Endothelial cell of umbilical vein (primary cell): Measurements from ENCODE around the gene EP400. TPM values are rescaled to one million over a fixed set of nuclear protein-coding genes. Genes with fewer than 3 reads are reported as not detected.

Experiments
- BruUV-seq: library from RNA; stranded (reverse); fragments of 400-500 nt; replicated peaks from 2 replicates; lab custom pipeline; 2021; lab: Mats Ljungman, UMichigan
- CTCF ChIA-PET: fragments of 300-600, 350-600 bp; sonication (Branson Sonifier 250); formaldehyde crosslinking; loops from one replicate; lab custom pipeline; 2021; ENCODE audit warnings: antibody characterized with exemption, inconsistent platforms; lab: Charles Lee
- POLR2A ChIA-PET: fragments of 300-600, 350-600 bp; sonication (Branson Sonifier 250); formaldehyde crosslinking; loops from one replicate; lab custom pipeline; 2021; ENCODE audit warnings: antibody characterized with exemption, inconsistent platforms; lab: Charles Lee
- DNase-seq: peaks from one replicate; pipeline ENCODE4 v3.0.0-alpha.2; 2011; ENCODE audit warnings: low read depth, low spot score
- FAIRE-seq: peaks from 2 replicates; lab custom pipeline; 2011; peaks lifted over from hg19 to GRCh38; lab: Jason Lieb, UNC
- H2AFZ ChIP-seq: 2 replicates; pipeline ENCODE4 v1.6.0; 2012; ENCODE audit warnings: low read depth, low read length, control low read depth, inconsistent platforms
- H3K27ac ChIP-seq: 2 replicates; pipeline ENCODE4 v1.5.1; 2011; ENCODE audit warnings: low read depth, mild to moderate bottlenecking, control low read depth, low read length, moderate library complexity; ENCODE audit not compliant: insufficient read depth
- H3K27me3 ChIP-seq, 2 experiments: 2 replicates each; pipeline versions ENCODE4 v1.6.0 to v1.6.1; 2011; ENCODE audit warnings: low read length in 2 of 2, mixed read lengths in 1 of 2; ENCODE audit not compliant: control insufficient read depth in 2 of 2, insufficient read depth in 2 of 2
- H3K36me3 ChIP-seq, 2 experiments: 2 replicates in 1 of 2; 3 replicates in 1 of 2; pipeline ENCODE4 v1.5.1; 2011; ENCODE audit warnings: low read length in 2 of 2, mild to moderate bottlenecking in 1 of 2, moderate library complexity in 1 of 2; ENCODE audit not compliant: control insufficient read depth in 2 of 2, insufficient read depth in 2 of 2; ENCODE audit errors: extremely low read depth in 1 of 2
- H3K4me1 ChIP-seq: 3 replicates; pipeline ENCODE4 v1.5.1; 2011; ENCODE audit warnings: mild to moderate bottlenecking, low read length; ENCODE audit not compliant: control insufficient read depth, insufficient read depth; ENCODE audit errors: extremely low read depth
- H3K4me2 ChIP-seq: 2 replicates; pipeline ENCODE4 v1.6.1; 2011; ENCODE audit warnings: low read length, control low read depth, mixed read lengths; ENCODE audit not compliant: insufficient read depth
- H3K4me3 ChIP-seq, 3 experiments: fragments of 200-600 bp in 1 of 3; sonication (generic), shearing (Covaris generic) in 1 of 3; replicated peaks in 1 of 3; 2 replicates each; pipeline ENCODE4 v1.5.1; 2011 to 2016; ENCODE audit warnings: control low read depth in 3 of 3, low read length in 3 of 3, mild to moderate bottlenecking in 2 of 3, inconsistent platforms in 1 of 3, low read depth in 1 of 3, moderate library complexity in 1 of 3; ENCODE audit not compliant: insufficient read depth in 1 of 3
- H3K79me2 ChIP-seq: 2 replicates; pipeline ENCODE4 v1.6.0; 2012; ENCODE audit warnings: low read length, inconsistent platforms; ENCODE audit not compliant: control insufficient read depth, insufficient read depth
- H3K9ac ChIP-seq: replicated peaks from 2 replicates; pipeline ENCODE3; 2011; ENCODE audit warnings: low read length, control low read depth; ENCODE audit not compliant: insufficient read depth; ENCODE audit errors: extremely low read depth
- H3K9me1 ChIP-seq: replicated peaks from 3 replicates; pipeline ENCODE4 v1.6.0; 2011; ENCODE audit warnings: mild to moderate bottlenecking, low read length; ENCODE audit not compliant: control insufficient read depth, insufficient read depth; ENCODE audit errors: extremely low read depth
- H3K9me3 ChIP-seq: replicated peaks from 2 replicates; pipeline ENCODE4 v1.5.1; 2012; ENCODE audit warnings: low read length, inconsistent platforms; ENCODE audit not compliant: control insufficient read depth, insufficient read depth
- H4K20me1 ChIP-seq: replicated peaks from 2 replicates; pipeline ENCODE3; 2011; ENCODE audit warnings: mild to moderate bottlenecking, low read length; ENCODE audit not compliant: control insufficient read depth, insufficient read depth; ENCODE audit errors: extremely low read depth
- EZH2 ChIP-seq: IDR thresholded peaks from 2 replicates; pipeline ENCODE4 v1.6.1; 2012; ENCODE audit warnings: borderline replicate concordance, low read depth, mild to moderate bottlenecking, moderate library complexity, low read length, inconsistent platforms; ENCODE audit not compliant: severe bottlenecking
- FOS ChIP-seq: IDR thresholded peaks from 2 replicates; pipeline ENCODE4 v1.6.1; 2011; ENCODE audit warnings: mild to moderate bottlenecking, low read length, moderate library complexity, borderline replicate concordance; ENCODE audit not compliant: insufficient read depth
- GATA2 ChIP-seq: IDR thresholded peaks from 2 replicates; pipeline ENCODE4 v1.7.0; 2011; ENCODE audit warnings: low read depth, mild to moderate bottlenecking, moderate library complexity, mixed read lengths, low read length; ENCODE audit not compliant: insufficient read length, insufficient read depth
- JUN ChIP-seq: IDR thresholded peaks from 2 replicates; pipeline ENCODE4 v1.6.1; 2011; ENCODE audit warnings: borderline replicate concordance, low read depth; ENCODE audit not compliant: insufficient read length, insufficient read depth
- MYC ChIP-seq: IDR thresholded peaks from one replicate; pipeline ENCODE4 v1.6.1; 2011; ENCODE audit warnings: mild to moderate bottlenecking, low read depth, low read length
- POLR2A ChIP-seq: IDR thresholded peaks from 2 replicates; pipeline ENCODE4 v1.6.1; 2012; ENCODE audit warnings: low read depth, mild to moderate bottlenecking, control low read depth, low read length
- POLR2AphosphoS5 ChIP-seq: IDR thresholded peaks from 2 replicates; pipeline ENCODE4 v1.6.1; 2012; ENCODE audit warnings: low read depth, mild to moderate bottlenecking, control low read depth, low read length, moderate library complexity; ENCODE audit not compliant: insufficient read depth
- dilution Hi-C: fragments of 300-500 bp; cut with MboI; formaldehyde crosslinking; loops from one replicate; pipeline ENCODE4 v1.15.0; 2019; ENCODE audit warnings: low sequenced_read_pairs; ENCODE audit not compliant: extremely low pct_ligation_motif_present
- intact Hi-C: fragments of 100-400 bp; cut with micrococcal nuclease; formaldehyde crosslinking; loops from one replicate; pipeline ENCODE4 v1.10.0; 2022
- polyA plus RNA-seq, 4 experiments: library from polyadenylated mRNA; depleted of rRNA in 3 of 4; stranded (reverse) in 3 of 4; unstranded in 1 of 4; fragments of >200 nt; gene quantifications; 2 replicates each; pipeline versions ENCODE4 v1.2.1 to v1.2.3, GENCODE V29; 2011 to 2012; ENCODE audit warnings: missing spikeins in 1 of 4
- total RNA-seq: library from RNA; stranded (reverse); gene quantifications from 2 replicates; pipeline ENCODE4 v1.2.3, GENCODE V29; 2021
- TF ChIP-seq, protein P1 (sequence below), 2 donors: IDR thresholded peaks; 1 replicate in 1 of 2; 2 replicates in 1 of 2; pipeline ENCODE4 v1.5.1; 2011; ENCODE audit warnings: low read length in 2 of 2, mild to moderate bottlenecking in 2 of 2, moderate library complexity in 2 of 2, control low read depth in 1 of 2, inconsistent platforms in 1 of 2, low read depth in 1 of 2; ENCODE audit not compliant: insufficient read depth in 1 of 2; ENCODE audit errors: extremely low read depth in 1 of 2
- TF ChIP-seq, protein P2 (sequence below): IDR thresholded peaks from 2 replicates; pipeline ENCODE4 v1.6.1; 2011; ENCODE audit not compliant: insufficient read depth, insufficient read length

EP400 gene
- total and polyA plus RNA-seq, 2 donors (not counting 3 experiments of a cell fraction or from before 2014, with no cell fraction given): 9.0 to 57.7 TPM

DNA sequence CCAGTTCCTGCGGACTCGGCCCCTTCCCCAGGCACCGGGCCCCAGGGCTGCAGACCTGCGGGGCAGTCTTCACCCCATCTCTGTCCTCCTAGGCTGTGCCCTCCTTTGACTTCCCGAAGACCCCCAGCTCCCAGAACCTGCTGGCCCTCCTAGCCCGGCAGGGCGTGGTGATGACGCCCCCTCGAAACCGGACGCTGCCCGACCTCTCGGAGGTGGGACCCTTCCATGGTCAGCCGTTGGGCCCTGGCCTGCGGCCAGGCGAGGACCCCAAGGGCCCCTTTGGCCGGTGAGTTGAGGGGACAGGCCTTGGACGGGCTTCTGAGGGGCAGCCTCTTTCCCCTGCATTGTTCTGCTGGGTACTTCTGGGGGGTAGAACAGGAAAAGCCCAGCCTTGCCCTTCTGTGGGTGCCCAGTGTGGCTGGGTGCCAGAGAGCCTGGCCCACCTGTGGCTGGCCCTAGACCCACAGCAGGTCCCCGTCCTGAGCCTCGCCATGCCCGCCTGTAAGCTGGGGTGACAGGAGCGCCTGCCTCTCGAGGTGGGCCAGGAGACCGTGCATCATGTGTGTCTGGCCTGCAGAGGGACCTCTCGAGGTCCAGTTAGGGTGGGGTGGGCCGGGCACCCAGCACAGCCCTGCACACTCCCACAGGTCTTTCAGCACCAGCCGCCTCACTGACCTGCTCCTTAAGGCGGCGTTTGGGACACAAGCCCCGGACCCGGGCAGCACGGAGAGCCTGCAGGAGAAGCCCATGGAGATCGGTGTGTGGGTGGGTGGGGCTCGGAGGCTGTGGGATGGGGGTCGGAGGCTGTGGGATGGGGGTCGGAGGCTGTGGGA, 33.2 kb upstream of the EP400 start:
- peaks cover 5 to 50% of the 10 kb centered on the region in 2 experiments for H3K36me3 ChIP-seq

More for the DNA sequence above, 33.2 kb upstream of the EP400 start:
- POLR2A ChIA-PET: no interaction called here
- dilution Hi-C loops (no loop called here), intact Hi-C loops (no loop called here)
- H3K9me3 ChIP-seq: no peaks in the 10 kb centered on the region
- no peak overlapping the region for H3K4me3 ChIP-seq
- H2AFZ ChIP-seq: no peak overlapping the region
- H4K20me1 ChIP-seq: no peaks in the 10 kb centered on the region
- FAIRE-seq (no peak), DNase-seq (no peak)
- H3K4me1 ChIP-seq: peaks cover 12% of the 10 kb centered on the region
- no peak overlapping the region for H3K4me2 ChIP-seq
- no peak overlapping the region for H3K9ac ChIP-seq
- CTCF ChIA-PET: no interaction called here
- H3K27ac ChIP-seq: no peak overlapping the region
- no peaks in the 10 kb centered on the region for H3K79me2 ChIP-seq
- no TSS peak for BruUV-seq
- no peaks in the 10 kb centered on the region for H3K9me1 ChIP-seq
- no peak for TF ChIP-seq MYC
- no peak for TF ChIP-seq POLR2AphosphoS5
- no peak for TF ChIP-seq GATA2
- TF ChIP-seq, protein P1, sequence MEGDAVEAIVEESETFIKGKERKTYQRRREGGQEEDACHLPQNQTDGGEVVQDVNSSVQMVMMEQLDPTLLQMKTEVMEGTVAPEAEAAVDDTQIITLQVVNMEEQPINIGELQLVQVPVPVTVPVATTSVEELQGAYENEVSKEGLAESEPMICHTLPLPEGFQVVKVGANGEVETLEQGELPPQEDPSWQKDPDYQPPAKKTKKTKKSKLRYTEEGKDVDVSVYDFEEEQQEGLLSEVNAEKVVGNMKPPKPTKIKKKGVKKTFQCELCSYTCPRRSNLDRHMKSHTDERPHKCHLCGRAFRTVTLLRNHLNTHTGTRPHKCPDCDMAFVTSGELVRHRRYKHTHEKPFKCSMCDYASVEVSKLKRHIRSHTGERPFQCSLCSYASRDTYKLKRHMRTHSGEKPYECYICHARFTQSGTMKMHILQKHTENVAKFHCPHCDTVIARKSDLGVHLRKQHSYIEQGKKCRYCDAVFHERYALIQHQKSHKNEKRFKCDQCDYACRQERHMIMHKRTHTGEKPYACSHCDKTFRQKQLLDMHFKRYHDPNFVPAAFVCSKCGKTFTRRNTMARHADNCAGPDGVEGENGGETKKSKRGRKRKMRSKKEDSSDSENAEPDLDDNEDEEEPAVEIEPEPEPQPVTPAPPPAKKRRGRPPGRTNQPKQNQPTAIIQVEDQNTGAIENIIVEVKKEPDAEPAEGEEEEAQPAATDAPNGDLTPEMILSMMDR (IDR thresholded peaks at IDR 0.05; ENCODE audit: extremely low read depth in 1 of 2, insufficient read depth in 1 of 2, low read depth in 1 of 2, low read length in 2 of 2): no peak
- TF ChIP-seq FOS: no peak
- no peak for TF ChIP-seq JUN
- TF ChIP-seq, protein P2, sequence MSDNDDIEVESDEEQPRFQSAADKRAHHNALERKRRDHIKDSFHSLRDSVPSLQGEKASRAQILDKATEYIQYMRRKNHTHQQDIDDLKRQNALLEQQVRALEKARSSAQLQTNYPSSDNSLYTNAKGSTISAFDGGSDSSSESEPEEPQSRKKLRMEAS: no peak
- no peak for TF ChIP-seq EZH2
- TF ChIP-seq POLR2A: no peak
- H3K27me3 ChIP-seq: no peaks in the 10 kb centered on the region
